Upper lobe of right lung (tissue), 1 donor: ENCODE results near the gene GTF2IRD1. TPM values are rescaled to one million over a fixed set of nuclear protein-coding genes. Genes with fewer than 3 reads are reported as not detected.
"Not testable (repeated sequence)": the region's sequence is repeated elsewhere in the genome, so short reads cannot be mapped to it uniquely, and the experiment has no call there.

Source experiments
- ATAC-seq: fragments of 200-7000 bp; cut with Tn5 transposase; one replicate; pipeline ENCODE4 v1.9.1; 2020; ENCODE audit warnings: mild to moderate bottlenecking, moderate library complexity
- DNase-seq: peaks from one replicate; pipeline ENCODE4 v3.0.0-alpha.2; 2020
- H3K27ac ChIP-seq: fragments of 200-600 bp; one replicate; pipeline ENCODE4 v1.8.0; 2022
- H3K27me3 ChIP-seq: fragments of 200-600 bp; one replicate; pipeline ENCODE4 v1.8.0; 2022; ENCODE audit warnings: mild to moderate bottlenecking
- H3K36me3 ChIP-seq: fragments of 200-600 bp; one replicate; pipeline ENCODE4 v1.8.0; 2022
- H3K4me1 ChIP-seq: fragments of 200-600 bp; one replicate; pipeline ENCODE4 v1.8.0; 2022
- H3K4me3 ChIP-seq: fragments of 200-600 bp; one replicate; pipeline ENCODE4 v1.8.0; 2022; ENCODE audit warnings: mild to moderate bottlenecking
- H3K9me3 ChIP-seq: fragments of 200-600 bp; one replicate; pipeline ENCODE4 v1.8.0; 2022
- intact Hi-C: fragments of 100-400 bp; cut with DNase I; formaldehyde crosslinking; loops from one replicate; pipeline ENCODE4 v1.11.0; 2022
- total RNA-seq: library from RNA; stranded (reverse); fragmentation: NEBNext Ultra II Directional; extraction: Animal tissue kit (Norgen Biotek cat#: 25700); gene quantifications from one replicate; pipeline ENCODE4 v1.2.1, GENCODE V29; 2021
- TF ChIP-seq, protein P1 (sequence below): fragments of 200-600 bp; IDR thresholded peaks from one replicate; pipeline ENCODE4 v1.8.0; 2022; ENCODE audit warnings: antibody characterized with exemption
- donor health status: DM: no; HTN: yes; CAD: no; lungs with severe emphysema.

The GTF2IRD1 gene
- total RNA-seq, 1 donor from 2014 or later, result 30.5 TPM

DNA sequence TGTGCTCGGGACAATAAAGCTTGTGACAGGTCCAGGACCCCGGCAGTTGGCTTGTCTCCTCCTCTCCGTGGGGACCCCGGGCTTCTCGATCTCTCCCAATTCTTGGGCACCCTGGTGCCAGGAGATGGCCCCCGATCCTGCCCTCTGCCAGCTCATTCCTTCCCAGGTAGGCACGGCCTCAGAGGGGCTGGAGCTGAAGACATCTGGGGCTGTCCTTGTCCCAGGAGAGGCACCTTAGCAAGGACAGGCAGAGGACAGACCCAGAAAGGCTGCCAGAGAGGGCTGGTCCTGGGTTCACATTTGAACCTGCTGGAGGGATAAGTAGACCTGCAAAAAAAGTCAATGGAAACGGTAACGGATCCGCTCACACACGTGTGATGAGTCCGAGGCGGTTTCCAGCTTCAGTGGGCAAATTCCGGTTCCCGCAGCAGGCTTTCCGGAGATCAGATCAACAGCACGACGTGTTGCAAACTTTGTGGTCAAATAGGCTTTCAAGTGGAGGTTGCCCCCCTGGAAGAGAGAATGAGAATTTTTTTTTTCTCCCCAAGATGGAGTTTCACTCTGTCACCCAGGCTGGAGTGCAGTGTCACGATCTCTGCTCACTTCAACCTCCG, 47.7 kb upstream of the GTF2IRD1 start:
- H3K36me3 ChIP-seq, result peaks cover 9% of the 10 kb centered on the region
- intact Hi-C loops, result loop anchor here (10.0 kb wide), 1 partner anchor 541 kb away; the partner anchor contains the start of gene TMEM270
- DNase-seq, result no peak
- no peak overlapping the region for H3K27ac ChIP-seq
- H3K4me1 ChIP-seq, result no peaks in the 10 kb centered on the region
- H3K9me3 ChIP-seq, result no peaks in the 10 kb centered on the region
- ATAC-seq, result no peak
- no peak overlapping the region for H3K4me3 ChIP-seq
- H3K27me3 ChIP-seq, result no peaks in the 10 kb centered on the region
- TF ChIP-seq, protein P1, sequence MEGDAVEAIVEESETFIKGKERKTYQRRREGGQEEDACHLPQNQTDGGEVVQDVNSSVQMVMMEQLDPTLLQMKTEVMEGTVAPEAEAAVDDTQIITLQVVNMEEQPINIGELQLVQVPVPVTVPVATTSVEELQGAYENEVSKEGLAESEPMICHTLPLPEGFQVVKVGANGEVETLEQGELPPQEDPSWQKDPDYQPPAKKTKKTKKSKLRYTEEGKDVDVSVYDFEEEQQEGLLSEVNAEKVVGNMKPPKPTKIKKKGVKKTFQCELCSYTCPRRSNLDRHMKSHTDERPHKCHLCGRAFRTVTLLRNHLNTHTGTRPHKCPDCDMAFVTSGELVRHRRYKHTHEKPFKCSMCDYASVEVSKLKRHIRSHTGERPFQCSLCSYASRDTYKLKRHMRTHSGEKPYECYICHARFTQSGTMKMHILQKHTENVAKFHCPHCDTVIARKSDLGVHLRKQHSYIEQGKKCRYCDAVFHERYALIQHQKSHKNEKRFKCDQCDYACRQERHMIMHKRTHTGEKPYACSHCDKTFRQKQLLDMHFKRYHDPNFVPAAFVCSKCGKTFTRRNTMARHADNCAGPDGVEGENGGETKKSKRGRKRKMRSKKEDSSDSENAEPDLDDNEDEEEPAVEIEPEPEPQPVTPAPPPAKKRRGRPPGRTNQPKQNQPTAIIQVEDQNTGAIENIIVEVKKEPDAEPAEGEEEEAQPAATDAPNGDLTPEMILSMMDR, result no peak

DNA sequence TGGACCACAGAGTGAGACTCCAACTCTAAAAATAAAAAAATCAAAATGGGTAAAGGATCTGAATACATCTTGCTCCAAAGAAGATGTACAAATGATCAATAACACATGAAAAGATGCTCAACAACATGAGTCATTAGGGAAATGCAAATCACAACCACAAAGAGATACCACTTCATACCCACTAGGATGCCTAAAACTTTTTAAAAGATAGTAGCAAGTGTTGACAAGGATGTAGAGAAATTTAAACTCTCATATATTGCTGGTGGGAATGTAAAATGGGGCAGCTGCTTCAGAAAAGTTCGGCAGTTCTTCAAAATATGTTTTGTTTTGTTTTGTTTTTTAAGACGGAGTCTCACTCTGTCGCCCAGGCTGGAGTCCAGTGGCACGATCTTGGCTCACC, 45.7 kb upstream of the GTF2IRD1 start:
- peaks cover 9% of the 10 kb centered on the region for H3K36me3 ChIP-seq
- H3K27ac ChIP-seq, result no peak overlapping the region
- ATAC-seq (no peak), DNase-seq (no peak)
- intact Hi-C loops, result loop anchor here (10.0 kb wide), 1 partner anchor 543 kb away; the partner anchor contains the start of gene TMEM270
- H3K4me3 ChIP-seq, result no peak overlapping the region
- TF ChIP-seq, protein P1, result no peak
- no peaks in the 10 kb centered on the region for H3K27me3 ChIP-seq
- no peaks in the 10 kb centered on the region for H3K9me3 ChIP-seq
- no peaks in the 10 kb centered on the region for H3K4me1 ChIP-seq

DNA sequence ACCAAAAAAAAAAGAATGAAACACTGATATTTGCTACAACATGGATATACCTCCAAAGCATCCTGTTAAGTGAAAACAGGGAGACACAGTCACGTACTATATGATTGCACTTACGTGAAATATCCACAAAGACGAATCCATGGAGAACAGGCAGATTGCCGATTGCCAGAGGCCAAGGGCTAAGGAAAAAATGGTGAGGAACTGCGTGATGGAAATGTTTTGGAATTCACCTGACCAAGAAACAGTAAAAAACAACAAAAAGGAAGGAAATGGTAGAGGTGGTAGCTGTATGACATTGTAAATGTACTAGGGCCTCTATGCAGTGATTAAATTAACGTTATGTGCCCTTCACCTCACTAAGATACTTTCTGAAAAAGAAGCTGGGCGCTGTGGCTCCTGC, 44.1 kb upstream of the GTF2IRD1 start:
- Histone ChIP-seq H3K36me3 (peaks cover under 1% of the 10 kb centered on the region), H3K4me3 (no peak overlapping the region), H3K27ac (no peak overlapping the region), H3K4me1 (no peaks in the 10 kb centered on the region), H3K9me3 (no peaks in the 10 kb centered on the region), H3K27me3 (no peaks in the 10 kb centered on the region)
- ATAC-seq (no peak), DNase-seq (no peak)
- intact Hi-C loops, result loop anchor here (10.0 kb wide), 1 partner anchor 545 kb away; the partner anchor contains the start of gene TMEM270
- TF ChIP-seq, protein P1, result no peak

DNA sequence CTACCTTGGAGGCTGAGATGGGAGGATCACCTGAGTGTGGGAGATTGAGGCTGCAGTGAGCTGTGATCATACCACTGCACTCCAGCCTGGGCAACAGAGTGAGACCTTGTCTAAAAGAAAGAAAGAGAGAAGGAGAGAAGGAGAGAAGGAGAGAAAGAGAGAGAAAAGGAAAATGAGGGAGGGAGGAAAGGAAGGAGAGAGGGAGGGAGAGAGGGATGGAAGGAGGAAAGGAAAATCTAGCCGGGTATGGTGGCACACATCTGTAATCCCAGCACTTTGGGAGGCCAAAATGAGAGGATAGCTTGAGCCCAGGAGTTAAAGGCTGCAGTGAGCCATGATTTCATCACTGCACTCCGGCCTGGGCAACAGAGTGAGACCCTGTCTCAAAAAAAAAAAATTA, 42.9 kb upstream of the GTF2IRD1 start:
- ATAC-seq, result no peak
- Histone ChIP-seq H3K27me3 (no peaks in the 10 kb centered on the region), H3K4me3 (no peak overlapping the region)

DNA sequence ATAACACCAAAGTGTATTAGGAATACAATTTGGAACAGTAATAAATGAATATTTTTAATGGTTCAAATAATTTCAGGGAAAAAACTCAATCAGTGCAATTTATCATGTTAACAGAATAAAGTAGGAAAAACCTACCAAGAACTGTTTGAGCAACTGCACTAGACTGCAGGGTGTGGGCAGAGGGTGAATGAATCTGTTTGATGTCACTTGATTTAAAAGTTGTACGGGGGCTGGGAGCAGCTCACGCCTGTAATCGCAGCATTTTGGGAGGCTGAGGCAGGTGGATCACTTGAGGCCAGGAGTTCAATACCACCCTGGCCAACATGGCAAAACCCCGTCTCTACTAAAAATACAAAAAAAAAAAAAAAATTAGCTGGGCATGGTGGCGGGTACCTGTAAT, 42.1 kb upstream of the GTF2IRD1 start:
- H3K4me1 ChIP-seq, H3K27me3 ChIP-seq, ATAC-seq, H3K4me3 ChIP-seq, DNase-seq, H3K36me3 ChIP-seq, H3K9me3 ChIP-seq, H3K27ac ChIP-seq: not testable (repeated sequence)
- intact Hi-C loops, result loop anchor here (10.0 kb wide), 1 partner anchor 153 kb away; no protein-coding TSS in a partner anchor

More for the DNA sequence above, 42.9 kb upstream of the GTF2IRD1 start:
- Histone ChIP-seq H3K9me3 (no peaks in the 10 kb centered on the region), H3K27ac (no peak overlapping the region), H3K36me3 (no peaks in the 10 kb centered on the region), H3K4me1 (no peaks in the 10 kb centered on the region)
- TF ChIP-seq, protein P1, result no peak
- no peak for DNase-seq
- intact Hi-C loops, result loop anchor here (10.0 kb wide), 1 partner anchor 154 kb away; no protein-coding TSS in a partner anchor

DNA sequence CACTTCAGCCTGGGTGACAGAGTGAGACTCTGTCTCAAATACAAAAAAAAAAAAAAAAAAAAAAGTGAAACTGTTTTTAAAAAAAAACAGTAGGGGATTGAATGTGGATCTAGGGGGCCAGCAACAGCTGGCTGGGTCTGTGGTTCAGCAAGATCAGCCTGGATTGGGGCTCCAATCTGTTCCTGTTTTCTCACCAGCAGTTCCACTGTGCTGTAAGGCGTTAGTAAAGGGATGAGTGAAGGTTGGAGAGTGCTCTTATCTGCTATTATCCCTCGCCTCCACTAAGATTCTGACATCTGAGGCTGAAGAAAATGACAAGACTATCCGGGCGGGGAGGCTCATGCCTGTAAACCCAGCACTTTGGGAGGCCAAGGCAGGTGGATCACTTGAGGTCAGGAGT, 41.6 kb upstream of the GTF2IRD1 start:
- intact Hi-C loops, result loop anchor here (10.0 kb wide), 1 partner anchor 153 kb away; no protein-coding TSS in a partner anchor
- DNase-seq (no peak), ATAC-seq (no peak)
- H3K36me3 ChIP-seq, result no peaks in the 10 kb centered on the region
- H3K27ac ChIP-seq, result no peak overlapping the region
- H3K4me1 ChIP-seq, result no peaks in the 10 kb centered on the region
- TF ChIP-seq, protein P1, result no peak
- no peak overlapping the region for H3K4me3 ChIP-seq
- peaks cover under 1% of the 10 kb centered on the region for H3K27me3 ChIP-seq
- no peaks in the 10 kb centered on the region for H3K9me3 ChIP-seq
